HUES6 (cell line): ENCODE measurements around the gene ALG10B.
"Not testable (repeated sequence)": the region's sequence is repeated elsewhere in the genome, so short reads cannot be mapped to it uniquely, and the experiment has no call there.

Experiments
- H3K27ac ChIP-seq: 2 replicates; pipeline ENCODE4 v1.7.0; 2013; ENCODE audit warnings: low read depth, mild to moderate bottlenecking, low read length, inconsistent platforms
- H3K27me3 ChIP-seq: 2 replicates; pipeline ENCODE4 v1.6.1; 2013; ENCODE audit warnings: low read length; ENCODE audit not compliant: control insufficient read depth, insufficient read depth
- H3K36me3 ChIP-seq: 2 replicates; pipeline ENCODE4 v1.6.1; 2013; ENCODE audit warnings: low read length; ENCODE audit not compliant: control insufficient read depth, insufficient read depth
- H3K4me1 ChIP-seq: 2 replicates; pipeline ENCODE4 v1.6.1; 2013; ENCODE audit warnings: low read length; ENCODE audit not compliant: control insufficient read depth, insufficient read depth
- H3K4me3 ChIP-seq: 2 replicates; pipeline ENCODE4 v1.5.1; 2013; ENCODE audit warnings: low read depth, low read length
- H3K9ac ChIP-seq: one replicate; pipeline ENCODE4 v1.6.1; 2013; ENCODE audit warnings: mild to moderate bottlenecking, low read length
- H3K9me3 ChIP-seq: 2 replicates; pipeline ENCODE4 v1.6.1; 2013; ENCODE audit warnings: low read depth, low read length; ENCODE audit not compliant: control insufficient read depth, insufficient read depth

The ALG10B gene, protein sequence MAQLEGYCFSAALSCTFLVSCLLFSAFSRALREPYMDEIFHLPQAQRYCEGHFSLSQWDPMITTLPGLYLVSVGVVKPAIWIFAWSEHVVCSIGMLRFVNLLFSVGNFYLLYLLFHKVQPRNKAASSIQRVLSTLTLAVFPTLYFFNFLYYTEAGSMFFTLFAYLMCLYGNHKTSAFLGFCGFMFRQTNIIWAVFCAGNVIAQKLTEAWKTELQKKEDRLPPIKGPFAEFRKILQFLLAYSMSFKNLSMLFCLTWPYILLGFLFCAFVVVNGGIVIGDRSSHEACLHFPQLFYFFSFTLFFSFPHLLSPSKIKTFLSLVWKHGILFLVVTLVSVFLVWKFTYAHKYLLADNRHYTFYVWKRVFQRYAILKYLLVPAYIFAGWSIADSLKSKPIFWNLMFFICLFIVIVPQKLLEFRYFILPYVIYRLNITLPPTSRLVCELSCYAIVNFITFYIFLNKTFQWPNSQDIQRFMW

DNA sequence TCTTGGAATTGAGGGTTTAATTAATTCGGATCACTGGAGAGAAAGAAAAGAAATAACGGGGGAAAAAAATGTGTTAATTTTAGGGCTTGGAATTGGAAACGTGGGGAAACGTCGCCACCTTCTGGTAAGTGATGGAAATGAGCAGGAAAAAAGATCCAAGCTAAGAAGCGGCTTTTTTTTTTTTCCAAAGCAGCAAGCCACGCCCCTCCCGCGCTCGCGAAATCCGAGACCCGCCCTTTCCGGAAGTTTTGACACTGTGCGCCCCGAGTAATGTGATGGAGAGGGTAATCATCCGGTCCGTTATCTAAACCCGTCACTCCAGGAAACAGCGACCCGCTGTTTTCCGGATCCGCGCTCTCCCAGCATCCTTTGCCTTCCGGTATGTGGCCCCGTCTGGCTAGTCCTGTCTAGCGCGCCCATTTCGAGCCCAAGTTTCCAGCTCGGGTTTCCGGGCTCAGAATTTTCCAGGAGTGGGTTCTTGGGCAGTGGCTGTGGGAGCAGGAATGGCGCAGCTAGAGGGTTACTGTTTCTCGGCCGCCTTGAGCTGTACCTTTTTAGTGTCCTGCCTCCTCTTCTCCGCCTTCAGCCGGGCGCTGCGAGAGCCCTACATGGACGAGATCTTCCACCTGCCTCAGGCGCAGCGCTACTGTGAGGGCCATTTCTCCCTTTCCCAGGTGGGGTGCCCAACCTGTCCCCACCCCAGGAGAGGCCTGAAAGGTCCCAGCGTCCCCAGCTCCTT, at the start of gene ALG10B:
Gene ALG10B (plus strand): TSS at position 384 of the 739 bp plus-strand sequence. CDS start 120 bp downstream, at position 504.
- Histone ChIP-seq H3K9ac (peak within 1 kb of the TSS; percentile 89), H3K9me3 (no peaks in the 10 kb centered on the region; the same call in 1 of the 2 replicates), H3K4me3 (peak within 1 kb of the TSS; percentile 95), H3K27me3 (no peaks in the 10 kb centered on the region), H3K4me1 (no peaks in the 10 kb centered on the region; the same call in 1 of the 2 replicates), H3K27ac (peak within 1 kb of the TSS; percentile 78; the same call in 1 of the 2 replicates), H3K36me3 (no peaks in the 10 kb centered on the region)

DNA sequence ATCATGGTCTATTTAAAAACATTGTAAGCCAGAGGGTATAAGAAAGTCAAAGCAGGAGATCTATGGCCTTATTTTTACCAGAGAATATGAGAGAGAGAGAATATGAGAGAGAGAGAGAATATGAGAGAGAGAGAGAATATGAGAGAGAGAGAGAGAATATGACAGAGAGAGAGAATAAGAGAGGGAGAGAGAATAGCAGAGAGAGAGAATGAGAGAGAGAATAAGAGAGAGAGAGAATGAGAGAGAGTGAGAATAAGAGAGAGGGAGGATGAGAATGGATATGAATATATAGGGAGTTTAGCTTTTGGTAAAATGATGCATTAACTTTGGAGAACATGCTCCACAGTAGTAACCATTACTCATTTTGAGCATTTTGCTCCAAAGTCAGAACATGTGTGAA, 48.0 kb upstream of the ALG10B start:
- no peak overlapping the region for H3K27ac ChIP-seq
- peaks cover 29% of the 10 kb centered on the region; the same call in 1 of the 2 replicates for H3K9me3 ChIP-seq
- H3K27me3 ChIP-seq = no peaks in the 10 kb centered on the region
- no peak overlapping the region for H3K9ac ChIP-seq
- H3K4me3 ChIP-seq = no peak overlapping the region
- no peaks in the 10 kb centered on the region for H3K36me3 ChIP-seq
- no peaks in the 10 kb centered on the region for H3K4me1 ChIP-seq

DNA sequence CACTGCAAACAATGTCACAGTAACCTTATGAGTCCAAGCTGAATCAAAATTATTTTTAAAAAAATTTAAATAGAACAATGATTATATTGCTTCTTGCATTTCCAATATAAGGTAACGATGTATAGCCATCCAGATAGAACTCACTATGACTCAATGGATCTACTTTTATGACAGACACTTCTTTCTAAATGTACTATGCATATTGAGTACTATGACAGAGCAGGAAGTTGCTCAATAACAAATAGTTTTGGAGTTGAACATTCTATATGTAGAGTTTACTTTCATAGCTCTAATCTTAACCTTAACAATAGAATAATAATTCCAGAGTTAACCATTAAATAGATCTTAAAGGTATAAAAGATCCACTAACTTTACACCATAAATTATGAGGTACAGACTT, 46.7 kb upstream of the ALG10B start:
- Histone ChIP-seq H3K27ac (no peak overlapping the region), H3K36me3 (no peaks in the 10 kb centered on the region), H3K4me1 (no peaks in the 10 kb centered on the region), H3K4me3 (no peak overlapping the region), H3K9ac (no peak overlapping the region), H3K27me3 (no peaks in the 10 kb centered on the region), H3K9me3 (peaks cover 25% of the 10 kb centered on the region; the same call in 1 of the 2 replicates)

DNA sequence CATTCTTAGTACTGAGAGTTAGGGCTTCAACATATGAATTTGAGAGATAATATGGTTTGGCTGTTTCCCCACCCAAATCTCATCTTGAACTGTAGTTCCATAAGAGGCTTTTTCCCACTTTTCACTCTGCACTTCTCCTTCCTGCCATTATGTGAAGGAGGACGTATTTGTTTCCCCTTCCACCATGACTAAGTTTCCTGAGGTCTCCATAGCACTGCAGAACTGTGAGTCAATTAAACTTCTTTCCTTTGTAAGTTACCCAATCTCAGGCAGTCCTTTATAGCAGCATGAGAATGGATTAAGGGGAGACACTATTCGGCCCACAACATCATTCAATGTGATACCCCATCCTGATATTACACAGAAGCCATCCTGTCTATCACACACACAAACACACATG, 36.8 kb upstream of the ALG10B start:
- Histone ChIP-seq H3K4me1 (no peaks in the 10 kb centered on the region), H3K27me3 (no peaks in the 10 kb centered on the region), H3K27ac (no peak overlapping the region), H3K9ac (no peak overlapping the region), H3K9me3 (peaks cover 22% of the 10 kb centered on the region; the same call in 1 of the 2 replicates), H3K36me3 (no peaks in the 10 kb centered on the region), H3K4me3 (no peak overlapping the region)

DNA sequence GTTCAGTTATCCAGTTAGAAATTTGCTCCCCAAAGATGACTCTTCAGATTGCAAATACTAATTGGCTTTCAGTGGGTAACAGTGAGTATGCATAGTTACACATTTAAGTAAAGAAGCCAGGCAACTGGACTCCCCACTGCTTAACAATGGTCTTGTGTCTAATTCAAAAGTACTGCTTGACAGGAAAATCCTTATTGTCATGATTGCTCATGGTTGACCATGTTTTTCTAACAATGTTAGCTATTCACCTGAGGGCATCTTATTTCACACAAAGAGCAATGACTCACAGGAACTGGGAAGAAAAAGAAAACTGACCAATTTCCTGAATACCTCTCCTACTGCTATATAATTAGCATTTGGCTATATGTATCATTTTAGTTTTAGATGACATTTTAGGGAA, 33.7 kb upstream of the ALG10B start:
- Histone ChIP-seq H3K4me1 (no peaks in the 10 kb centered on the region), H3K4me3 (no peak overlapping the region), H3K27ac (no peak overlapping the region), H3K9me3 (peaks cover 31% of the 10 kb centered on the region; the same call in 1 of the 2 replicates), H3K36me3 (no peaks in the 10 kb centered on the region), H3K9ac (no peak overlapping the region), H3K27me3 (no peaks in the 10 kb centered on the region)

DNA sequence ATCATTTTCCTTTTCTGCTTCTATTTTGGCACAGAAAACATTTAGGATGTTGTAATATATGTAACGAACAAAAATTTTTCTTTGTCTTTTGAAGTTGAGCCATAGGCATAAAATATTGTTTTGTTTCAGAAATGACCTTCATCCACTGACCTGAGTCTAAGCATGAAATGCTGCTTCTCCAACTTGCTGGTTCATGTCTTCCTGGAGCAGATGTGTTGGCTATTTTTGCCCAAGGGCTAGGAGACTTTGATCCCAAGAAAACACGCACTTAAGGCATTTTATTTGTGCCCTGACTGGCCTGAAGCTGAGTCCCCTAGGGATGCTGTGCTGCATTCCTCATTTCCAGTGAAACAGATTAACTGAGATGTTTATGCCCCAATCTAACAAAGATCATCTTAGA, 27.2 kb upstream of the ALG10B start:
- Histone ChIP-seq H3K4me1 (no peaks in the 10 kb centered on the region), H3K4me3 (no peak overlapping the region), H3K27ac (no peak overlapping the region), H3K36me3 (no peaks in the 10 kb centered on the region), H3K9me3 (peaks cover 28% of the 10 kb centered on the region; the same call in 1 of the 2 replicates), H3K27me3 (no peaks in the 10 kb centered on the region), H3K9ac (no peak overlapping the region)

DNA sequence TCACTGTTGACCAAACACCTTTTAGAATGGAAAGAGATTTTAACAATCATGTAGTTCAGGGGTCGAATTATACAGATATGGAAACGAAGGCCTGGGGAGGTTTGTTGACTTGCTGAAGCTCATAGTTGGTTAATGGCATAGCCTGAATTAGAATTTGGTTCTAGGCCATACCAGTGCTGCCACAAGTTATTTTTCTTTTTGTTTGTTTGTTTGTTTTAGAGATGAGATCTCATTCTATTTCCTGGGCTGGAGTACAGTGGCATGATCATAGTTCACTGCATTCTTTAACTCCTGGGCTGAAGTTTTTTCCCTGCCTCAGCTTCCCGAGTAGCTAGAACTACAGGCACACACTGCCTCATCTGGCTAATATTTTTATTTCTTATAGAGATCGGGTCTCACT, 25.4 kb upstream of the ALG10B start:
- H3K9me3 ChIP-seq = peaks cover 40% of the 10 kb centered on the region; the same call in 1 of the 2 replicates
- no peak overlapping the region for H3K27ac ChIP-seq
- H3K4me1 ChIP-seq = no peaks in the 10 kb centered on the region
- H3K9ac ChIP-seq = no peak overlapping the region
- no peak overlapping the region for H3K4me3 ChIP-seq
- no peaks in the 10 kb centered on the region for H3K36me3 ChIP-seq
- H3K27me3 ChIP-seq = no peaks in the 10 kb centered on the region

DNA sequence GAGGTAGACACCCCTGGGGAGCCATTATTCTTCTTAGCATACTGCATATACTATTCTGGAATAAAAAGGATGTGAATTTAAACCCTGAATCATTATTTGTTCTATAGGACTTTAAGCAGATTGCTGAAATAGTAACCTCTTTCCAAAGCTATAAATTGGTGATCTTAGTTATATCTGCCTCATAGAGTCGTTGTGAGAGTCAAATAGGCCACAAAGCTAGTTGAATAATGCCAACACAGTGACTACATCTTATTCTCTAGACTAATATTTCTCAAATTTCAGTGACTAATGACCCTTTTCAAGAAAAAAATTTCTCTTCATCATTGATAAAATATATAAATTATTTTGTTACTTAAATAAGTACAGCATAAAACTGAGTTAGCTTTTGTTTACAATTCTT, 13.6 kb upstream of the ALG10B start:
- H3K36me3 ChIP-seq, H3K4me1 ChIP-seq, H3K27me3 ChIP-seq, H3K9ac ChIP-seq, H3K4me3 ChIP-seq, H3K27ac ChIP-seq: not testable (repeated sequence)
- peaks cover 30% of the 10 kb centered on the region for H3K9me3 ChIP-seq

DNA sequence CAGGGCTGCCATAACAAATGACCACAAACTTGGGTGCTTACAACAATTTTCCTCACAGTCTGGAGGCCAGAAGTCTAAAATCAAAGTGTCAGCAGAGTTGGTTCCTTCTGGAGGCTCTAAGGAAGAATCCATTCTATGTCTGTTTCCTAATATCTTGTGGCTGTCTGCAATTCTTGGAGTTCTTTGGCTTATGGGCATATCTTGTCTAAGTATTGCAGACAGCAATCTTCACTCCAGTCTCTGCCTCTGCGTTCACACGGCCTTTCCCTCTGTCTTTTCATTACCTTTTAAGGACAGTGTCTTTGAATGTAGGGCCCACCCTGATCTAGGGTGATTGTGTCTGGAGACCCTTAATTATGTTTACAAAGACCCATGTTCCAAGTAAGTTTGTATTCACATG, 5.4 kb downstream of the ALG10B start:
- not testable (repeated sequence) for H3K27me3 ChIP-seq, H3K4me1 ChIP-seq, H3K9ac ChIP-seq, H3K9me3 ChIP-seq, H3K4me3 ChIP-seq, H3K36me3 ChIP-seq, H3K27ac ChIP-seq

DNA sequence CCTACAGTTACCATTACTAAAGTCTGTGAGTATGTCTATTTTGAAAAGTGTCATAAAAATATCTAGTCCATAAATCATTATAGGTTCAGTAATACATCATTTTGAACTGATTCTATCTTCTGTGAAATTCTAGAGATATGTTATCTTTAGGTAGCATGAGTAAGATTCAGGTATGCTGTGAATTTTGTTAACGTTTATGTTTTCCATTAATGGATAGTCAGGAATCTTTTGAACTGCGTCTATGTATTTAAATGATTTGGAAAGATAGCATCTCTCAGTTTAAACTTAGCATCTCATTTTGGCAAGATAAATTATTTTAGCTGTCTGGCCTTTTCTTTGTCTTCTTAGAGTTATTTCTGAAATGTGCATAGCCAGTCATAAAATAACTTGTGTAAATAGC, 8.3 kb downstream of the ALG10B start:
- Histone ChIP-seq H3K9me3 (no peaks in the 10 kb centered on the region), H3K27me3 (no peaks in the 10 kb centered on the region), H3K9ac (no peak overlapping the region), H3K4me3 (no peak overlapping the region), H3K36me3 (no peaks in the 10 kb centered on the region), H3K27ac (no peak overlapping the region), H3K4me1 (no peaks in the 10 kb centered on the region)

DNA sequence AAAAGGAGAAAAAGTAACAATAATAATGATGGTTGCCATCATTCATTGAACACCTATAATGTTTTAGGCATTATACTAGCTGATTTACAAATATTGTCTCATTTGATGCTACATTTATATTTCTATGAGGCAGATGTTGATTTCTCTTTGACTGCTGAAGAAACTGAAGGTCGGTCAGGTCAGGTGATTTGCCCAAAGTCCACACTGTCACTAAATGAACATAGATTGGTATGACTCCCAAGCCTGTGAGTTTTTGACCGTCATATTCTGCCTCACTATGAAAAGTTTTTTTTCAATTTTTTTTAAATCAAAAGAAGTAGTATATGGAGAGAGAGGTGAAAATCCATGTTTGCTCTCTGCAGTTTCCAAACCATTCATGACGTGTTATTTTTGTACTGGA, 10.8 kb downstream of the ALG10B start:
- H3K9me3 ChIP-seq = peaks cover 5% of the 10 kb centered on the region

More for the DNA sequence above, 10.8 kb downstream of the ALG10B start:
- Histone ChIP-seq H3K27me3 (no peaks in the 10 kb centered on the region), H3K4me1 (no peaks in the 10 kb centered on the region), H3K4me3 (no peak overlapping the region), H3K27ac (no peak overlapping the region), H3K9ac (no peak overlapping the region), H3K36me3 (no peaks in the 10 kb centered on the region)
